ENCODE measurements around the gene GLRA2.

GLRA2 gene

DNA sequence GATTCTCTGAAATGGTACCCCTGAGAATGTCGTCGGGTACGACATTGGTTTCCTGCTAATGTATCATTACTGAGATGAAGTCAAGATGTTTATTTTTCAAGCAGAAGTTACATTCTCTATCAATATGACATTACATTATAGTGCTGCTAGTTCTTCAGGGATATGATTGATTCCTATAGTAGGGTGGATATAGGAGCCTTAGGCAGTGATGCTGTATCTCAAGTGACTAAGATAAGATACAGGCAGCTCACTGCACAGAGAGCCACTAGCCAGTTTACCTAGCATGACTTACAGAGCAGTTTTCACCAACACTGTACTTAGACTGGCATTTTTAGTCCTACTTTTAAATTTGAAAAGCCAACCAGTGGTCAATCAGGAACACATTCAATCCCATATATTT lies 188.6 kb downstream of the GLRA2 start:
- DNase-seq, result no peak

- no peak for DNase-seq
Observed at GRCh38 chrX:14718403-14718802, 189.1 kb downstream of the GLRA2 start.

DNA sequence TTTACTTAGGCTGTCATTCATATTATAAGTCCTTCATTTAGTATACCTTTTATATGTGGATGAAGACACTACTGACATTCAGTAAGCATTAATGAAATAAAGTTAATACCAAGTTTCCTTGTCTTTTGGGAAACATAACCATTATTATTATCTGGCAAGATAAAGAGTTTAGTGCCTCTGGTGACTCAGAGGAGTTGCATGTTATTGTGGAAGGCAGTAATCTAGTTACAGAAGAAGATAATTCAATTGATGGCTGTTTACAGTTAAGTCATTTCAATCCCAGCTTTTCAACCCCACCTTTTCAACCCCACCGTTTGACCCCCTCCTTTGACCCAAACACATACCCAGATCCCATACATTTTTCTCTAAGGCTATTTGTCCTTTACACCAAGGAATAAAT lies 199.7 kb downstream of the GLRA2 start:
- no peak for DNase-seq

DNA sequence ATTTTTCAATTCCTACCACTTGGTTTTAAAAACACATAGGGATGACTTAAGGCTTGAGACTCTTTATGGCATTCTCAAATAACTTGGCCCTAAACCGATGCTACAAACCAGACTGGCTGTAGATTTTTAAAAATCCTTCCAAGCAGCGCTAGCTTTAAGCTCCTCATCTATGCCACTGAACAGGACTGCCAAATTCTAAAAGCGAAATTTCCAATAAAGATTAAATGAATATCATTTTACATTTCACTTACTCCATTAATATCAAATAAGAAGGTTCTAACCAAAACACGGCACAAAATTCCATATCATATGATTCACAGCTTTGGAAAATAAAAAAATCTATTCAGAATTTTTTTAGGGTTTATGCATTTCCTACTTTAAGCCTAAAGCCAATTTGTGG lies 209.3 kb downstream of the GLRA2 start:
- DNase-seq, result no peak

DNA sequence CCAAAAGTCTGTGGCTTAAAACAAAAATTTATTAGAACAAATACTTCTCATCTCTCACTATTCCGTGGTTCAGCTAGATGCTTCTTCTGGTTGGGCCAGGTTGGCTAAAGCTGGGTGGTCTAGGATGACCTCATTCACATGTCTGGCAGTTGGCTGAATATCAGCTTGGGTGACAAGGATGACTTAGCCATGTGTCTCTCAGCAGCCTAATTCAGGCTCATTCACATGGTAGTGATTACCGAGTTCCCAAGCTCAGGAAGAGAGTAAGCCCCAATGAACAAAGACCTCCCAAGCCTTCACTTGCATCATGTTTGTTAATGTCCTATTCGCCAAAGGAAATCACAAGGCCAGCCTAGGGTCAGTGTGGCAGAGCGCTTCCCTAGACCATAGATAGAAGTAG lies 224.1 kb downstream of the GLRA2 start:
- no peak for DNase-seq

- no peak for DNase-seq
Observed at GRCh38 chrX:14758029-14758491, 228.7 kb downstream of the GLRA2 start.

- DNase-seq, result no peak
Observed at GRCh38 chrX:14775416-14775815, 246.1 kb downstream of the GLRA2 start.

GRCh38 chrX:14776901-14777300 lies 247.6 kb downstream of the GLRA2 start:
- DNase-seq, result no peak

DNA sequence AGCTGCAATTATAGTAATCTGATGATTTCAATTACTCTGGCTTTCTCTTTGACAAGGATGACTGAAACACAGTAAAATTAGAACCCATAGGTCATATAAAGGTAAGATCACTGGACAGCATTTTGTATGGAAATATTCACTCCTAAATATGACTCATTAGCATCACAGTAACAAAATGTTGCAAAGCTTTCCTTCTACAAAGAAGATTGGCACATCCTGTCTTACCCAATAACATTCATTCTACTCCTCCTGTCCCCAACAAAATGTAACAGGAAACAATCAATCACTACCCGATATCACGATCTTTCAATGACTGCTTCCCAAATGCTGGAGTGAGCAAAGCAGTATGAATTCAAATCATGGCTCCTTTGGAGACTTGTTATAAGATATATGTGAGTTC lies 248.2 kb downstream of the GLRA2 start:
- peak in 1 of 2 donors; percentile 6 for DNase-seq

DNA sequence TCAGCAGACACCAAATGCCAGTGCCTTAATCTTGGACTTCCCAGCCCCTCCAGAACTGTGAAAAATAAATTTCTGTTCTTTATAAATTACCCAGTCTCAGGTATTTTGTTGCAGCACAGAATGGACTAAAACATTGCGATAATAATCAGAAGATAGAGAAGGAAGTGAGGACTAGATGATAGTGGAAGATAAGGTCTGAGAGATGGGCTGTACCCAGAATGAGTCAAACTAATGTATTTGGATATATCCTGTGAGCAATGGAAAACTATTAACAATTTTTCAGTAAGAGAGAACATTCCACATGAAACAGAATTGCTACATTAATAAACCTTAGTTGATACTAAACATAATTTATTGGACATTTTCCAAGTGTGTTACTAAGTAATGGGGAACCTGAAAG lies 250.2 kb downstream of the GLRA2 start:
- DNase-seq, result no peak

Measured in inflammatory macrophage treated with lipopolysaccharide for 1 hour (primary cell).